H1 (cell line): ENCODE results near the gene SPAG17. TPM values are rescaled to one million over a fixed set of nuclear protein-coding genes. Genes with fewer than 3 reads are reported as not detected.

Source experiments
- CTCF ChIA-PET: fragments of 300-600 bp; sonication (Branson Sonifier 250); formaldehyde crosslinking; loops from one replicate; lab custom pipeline; 2021; ENCODE audit not compliant: partially characterized antibody; lab: Charles Lee
- POLR2A ChIA-PET: fragments of 300-600 bp; sonication (Branson Sonifier 250); formaldehyde crosslinking; loops from one replicate; lab custom pipeline; 2021; ENCODE audit warnings: inconsistent platforms; ENCODE audit not compliant: partially characterized antibody; lab: Charles Lee
- DNase-seq, 2 experiments: peaks; one replicate each; pipeline versions ENCODE4 v3.0.0 to v3.0.0-alpha.2; 2010 to 2022; ENCODE audit warnings: low spot score in 2 of 2, low read depth in 1 of 2, mixed read lengths in 1 of 2
- FAIRE-seq: peaks from 2 replicates; lab custom pipeline; 2011; peaks lifted over from hg19 to GRCh38; lab: Jason Lieb, UNC
- H2AFZ ChIP-seq: 2 replicates; pipeline ENCODE4 v1.8.1; 2012; ENCODE audit warnings: low read length, inconsistent platforms
- H2AK5ac ChIP-seq: 2 replicates; pipeline ENCODE4 v1.6.1; 2013; ENCODE audit warnings: low read depth, low read length
- H2BK120ac ChIP-seq: replicated peaks from 2 replicates; pipeline ENCODE3; 2013; ENCODE audit warnings: low read depth, low read length, inconsistent platforms
- H2BK12ac ChIP-seq: 2 replicates; pipeline ENCODE4 v1.6.1; 2013; ENCODE audit warnings: low read depth, low read length
- H2BK15ac ChIP-seq: 2 replicates; pipeline ENCODE4 v1.6.1; 2013; ENCODE audit warnings: low read length
- H2BK20ac ChIP-seq: 2 replicates; pipeline ENCODE4 v1.6.1; 2013; ENCODE audit warnings: low read length
- H2BK5ac ChIP-seq: 2 replicates; pipeline ENCODE4 v1.6.1; 2013; ENCODE audit warnings: low read depth, low read length
- H3K14ac ChIP-seq: 2 replicates; pipeline ENCODE4 v1.6.1; 2013; ENCODE audit warnings: inconsistent platforms; ENCODE audit not compliant: insufficient read length
- H3K18ac ChIP-seq: 2 replicates; pipeline ENCODE4 v1.6.1; 2013; ENCODE audit warnings: low read length; ENCODE audit errors: extremely low read depth
- H3K23ac ChIP-seq: 2 replicates; pipeline ENCODE4 v1.6.1; 2013; ENCODE audit warnings: inconsistent platforms; ENCODE audit not compliant: insufficient read length
- H3K23me2 ChIP-seq: 2 replicates; pipeline ENCODE4 v1.6.1; 2013; ENCODE audit warnings: low read depth, low read length
- H3K27ac ChIP-seq: 2 replicates; pipeline ENCODE4 v1.6.1; 2011; ENCODE audit warnings: low read depth, low read length, inconsistent platforms
- H3K27me3 ChIP-seq, 4 experiments: replicated peaks in 1 of 4; 1 replicate in 1 of 4; 2 replicates in 3 of 4; pipeline versions ENCODE4 v1.6.1 to v1.8.1; 2011 to 2013; ENCODE audit warnings: low read length in 3 of 4, mild to moderate bottlenecking in 3 of 4, inconsistent platforms in 2 of 4, mixed read lengths in 2 of 4, moderate library complexity in 1 of 4; ENCODE audit not compliant: control insufficient read depth in 3 of 4, insufficient read depth in 3 of 4; ENCODE audit errors: extremely low read depth in 1 of 4
- H3K36me3 ChIP-seq, 4 experiments: 2 replicates each; pipeline versions ENCODE4 v1.6.1 to v1.8.1; 2011 to 2013; ENCODE audit warnings: mild to moderate bottlenecking in 4 of 4, low read length in 3 of 4, moderate library complexity in 2 of 4, control low read depth in 1 of 4, inconsistent platforms in 1 of 4; ENCODE audit not compliant: insufficient read depth in 4 of 4, control insufficient read depth in 2 of 4
- H3K4ac ChIP-seq: replicated peaks from 2 replicates; pipeline ENCODE3; 2013; ENCODE audit warnings: low read length, low read depth, mixed read lengths, inconsistent platforms; ENCODE audit not compliant: insufficient read length
- H3K4me1 ChIP-seq, 4 experiments: replicated peaks in 1 of 4; 1 replicate in 1 of 4; 2 replicates in 3 of 4; pipeline versions ENCODE4 v1.6.1 to v1.8.1; 2011 to 2013; ENCODE audit warnings: low read length in 3 of 4, inconsistent platforms in 2 of 4, mixed read lengths in 1 of 4; ENCODE audit not compliant: insufficient read depth in 4 of 4, control insufficient read depth in 3 of 4
- H3K4me2 ChIP-seq, 2 experiments: 2 replicates each; pipeline versions ENCODE4 v1.6.1 to v1.8.1; 2011 to 2013; ENCODE audit warnings: low read depth in 2 of 2, low read length in 2 of 2, control low read depth in 1 of 2, inconsistent platforms in 1 of 2, mild to moderate bottlenecking in 1 of 2; ENCODE audit not compliant: insufficient read depth in 1 of 2
- H3K4me3 ChIP-seq, 4 experiments: fragments of 200-600, 300-600 bp in 1 of 4; sonication (generic), shearing (Covaris generic), sonication (Bioruptor Twin) in 1 of 4; 2 replicates each; pipeline versions ENCODE4 v1.5.1 to v1.8.1; 2011 to 2016; ENCODE audit warnings: low read length in 4 of 4, low read depth in 3 of 4, control low read depth in 2 of 4, inconsistent platforms in 2 of 4, mild to moderate bottlenecking in 2 of 4, mixed read lengths in 1 of 4, moderate library complexity in 1 of 4; ENCODE audit not compliant: insufficient read depth in 2 of 4; ENCODE audit errors: extremely low read depth in 1 of 4
- H3K56ac ChIP-seq: replicated peaks from 2 replicates; pipeline ENCODE3; 2013; ENCODE audit warnings: low read depth, mild to moderate bottlenecking, mixed read lengths, low read length, inconsistent platforms; ENCODE audit not compliant: insufficient read length
- H3K79me1 ChIP-seq: 2 replicates; pipeline ENCODE4 v1.6.1; 2013; ENCODE audit warnings: low read depth, low read length, control low read depth
- H3K79me2 ChIP-seq, 2 experiments: 2 replicates each; pipeline versions ENCODE4 v1.6.1 to v1.8.1; 2012 to 2013; ENCODE audit warnings: low read length in 2 of 2, mild to moderate bottlenecking in 2 of 2, inconsistent platforms in 1 of 2; ENCODE audit not compliant: insufficient read depth in 2 of 2, control insufficient read depth in 1 of 2
- H3K9ac ChIP-seq, 4 experiments: replicated peaks in 1 of 4; 1 replicate in 1 of 4; 2 replicates in 3 of 4; pipeline versions ENCODE4 v1.6.1 to v1.8.1; 2011 to 2013; ENCODE audit warnings: low read depth in 3 of 4, low read length in 3 of 4, control low read depth in 2 of 4, mild to moderate bottlenecking in 2 of 4, moderate library complexity in 2 of 4, inconsistent platforms in 1 of 4; ENCODE audit errors: extremely low read depth in 1 of 4
- H3K9me3 ChIP-seq, 2 experiments: 2 replicates each; pipeline versions ENCODE4 v1.6.1 to v1.8.1; 2012 to 2013; ENCODE audit warnings: mild to moderate bottlenecking in 2 of 2, moderate library complexity in 2 of 2, control low read depth in 1 of 2, inconsistent platforms in 1 of 2, low read depth in 1 of 2, low read length in 1 of 2, mixed read lengths in 1 of 2; ENCODE audit not compliant: insufficient read depth in 2 of 2
- H4K20me1 ChIP-seq, 2 experiments: replicated peaks in 1 of 2; 2 replicates each; pipeline versions ENCODE3 to v1.8.1; 2011 to 2013; ENCODE audit warnings: inconsistent platforms in 2 of 2, low read length in 2 of 2, mild to moderate bottlenecking in 1 of 2; ENCODE audit not compliant: insufficient read depth in 2 of 2, control insufficient read depth in 1 of 2
- H4K5ac ChIP-seq: 2 replicates; pipeline ENCODE4 v1.6.1; 2013; ENCODE audit warnings: low read length, low read depth, mixed read lengths, inconsistent platforms; ENCODE audit not compliant: insufficient read length
- H4K8ac ChIP-seq: 2 replicates; pipeline ENCODE4 v1.8.0; 2013; ENCODE audit warnings: mild to moderate bottlenecking, moderate library complexity, low read length, inconsistent platforms; ENCODE audit not compliant: insufficient read depth; ENCODE audit errors: extremely low read depth
- H4K91ac ChIP-seq: replicated peaks from 2 replicates; pipeline ENCODE3; 2013; ENCODE audit warnings: low read length, mixed read lengths, inconsistent platforms; ENCODE audit not compliant: insufficient read length
- CTBP2 ChIP-seq: IDR thresholded peaks from 2 replicates; pipeline ENCODE4 v1.7.0; 2011; ENCODE audit warnings: borderline replicate concordance, mild to moderate bottlenecking, moderate library complexity, mixed read lengths, low read length; ENCODE audit not compliant: insufficient read depth, insufficient read length
- KDM5A ChIP-seq: fragments of 200-600 bp; IDR thresholded peaks from 2 replicates; pipeline ENCODE4 v1.7.1; 2012; ENCODE audit warnings: mild to moderate bottlenecking, low read length, inconsistent platforms, mixed read lengths
- NANOG ChIP-seq: IDR thresholded peaks from 2 replicates; pipeline ENCODE4 v1.6.1; 2011; ENCODE audit warnings: low read length, low read depth, mild to moderate bottlenecking, inconsistent platforms; ENCODE audit not compliant: insufficient read depth, poor library complexity, severe bottlenecking
- SAP30 ChIP-seq: fragments of 300-600 bp; sonication (generic); IDR thresholded peaks from 2 replicates; pipeline ENCODE4 v1.7.1; 2012; ENCODE audit warnings: low read length, moderate library complexity, mild to moderate bottlenecking, inconsistent platforms; ENCODE audit not compliant: insufficient read depth, insufficient replicate concordance
- SIRT6 ChIP-seq: IDR thresholded peaks from one replicate; pipeline ENCODE4 v1.7.1; 2012; ENCODE audit warnings: low read length, inconsistent platforms
- WGBS, 2 experiments: shearing (Covaris generic) in 1 of 2; methylation state at CpG; one replicate each; pipeline versions ENCODE4 v1.1.6 to v1.1.7; 2013 to 2015; ENCODE audit warnings: low lambda C conversion rate in 2 of 2, mixed read lengths in 2 of 2, inconsistent platforms in 1 of 2, low coverage in 1 of 2, missing lambda C conversion rate in 1 of 2; ENCODE audit not compliant: insufficient replicate concordance in 2 of 2, insufficient coverage in 1 of 2, insufficient read length in 1 of 2; ENCODE audit errors: extremely low coverage in 1 of 2, missing lambda C conversion rate in 1 of 2; 5-methylcytosine and 5-hydroxymethylcytosine counted together
- polyA plus RNA-seq, 7 experiments: library from polyadenylated mRNA; depleted of rRNA in 3 of 7; stranded (reverse) in 5 of 7; unstranded in 2 of 7; fragments of >200 nt in 5 of 7; fragments of 200-250 nt in 2 of 7; gene quantifications; 1 replicate in 5 of 7; 2 replicates in 1 of 7; 4 replicates in 1 of 7; pipeline versions ENCODE4 v1.2.1 to v1.2.3, GENCODE V29; 2011 to 2013; ENCODE audit warnings: missing spikeins in 2 of 7, mixed read lengths in 2 of 7
- total RNA-seq: library from RNA; stranded (reverse); fragmentation: NEBNext Ultra II Directional; extraction: Animal tissue kit (Norgen Biotek cat#: 25700); gene quantifications from 2 replicates; pipeline ENCODE4 v1.2.1, GENCODE V29; 2021

Gene SPAG17
- total and polyA plus RNA-seq, 2 of the 8 experiments (the other 6 are each of a cell fraction or from before 2014, with no cell fraction given): 0.56 to 0.62 TPM

DNA sequence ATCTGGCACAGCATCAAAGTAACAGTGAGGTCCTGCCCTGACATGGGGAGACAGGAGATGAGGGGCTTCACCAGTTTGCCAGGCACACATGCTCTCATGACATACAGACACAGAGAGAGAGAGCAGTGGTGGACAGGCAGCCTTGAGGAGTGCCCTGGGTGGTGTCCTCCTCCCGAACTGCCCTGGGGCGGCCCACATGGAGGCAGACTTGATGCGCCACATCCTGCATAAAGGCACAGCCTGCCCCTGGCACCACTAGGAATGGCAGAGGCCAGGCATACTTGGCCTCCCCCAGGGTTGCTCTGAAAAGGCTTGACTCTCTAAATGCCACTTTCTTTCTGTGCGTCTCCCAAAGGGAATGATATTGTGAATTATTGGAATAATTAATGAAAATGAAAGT lies 67.5 kb downstream of the SPAG17 start:
- Histone ChIP-seq H2BK5ac (no peak overlapping the region), H4K8ac (no peak overlapping the region), H3K9me3 (no peaks in the 10 kb centered on the region)
- TF ChIP-seq NANOG (no peak), SAP30 (no peak), KDM5A (no peak), SIRT6 (no peak), CTBP2 (no peak)
- TF ChIP-seq, all 59 proteins: peak for 0
- Histone ChIP-seq H2BK15ac (no peak overlapping the region), H3K56ac (no peak overlapping the region), H4K91ac (no peak overlapping the region), H3K23ac (no peak overlapping the region), H3K4me2 (no peak overlapping the region), H2AK5ac (no peak overlapping the region), H3K27ac (no peak overlapping the region), H3K9ac (no peak overlapping the region), H3K4me3 (no peak overlapping the region), H3K79me1 (no peaks in the 10 kb centered on the region), H3K79me2 (no peaks in the 10 kb centered on the region), H3K14ac (no peak overlapping the region), H3K4me1 (0 out of 7 replicates have a peak, but pooled peaks cover 0 to 3% (median 0%) of the 10 kb centered on the region in 4 experiments), H3K4ac (no peak overlapping the region), H2BK20ac (no peak overlapping the region), H2AFZ (no peak overlapping the region), H2BK12ac (no peak overlapping the region), H4K5ac (no peak overlapping the region), H3K23me2 (no peaks in the 10 kb centered on the region), H4K20me1 (no peaks in the 10 kb centered on the region), H3K27me3 (no peaks in the 10 kb centered on the region), H3K36me3 (no peaks in the 10 kb centered on the region), H2BK120ac (no peak overlapping the region), H3K18ac (no peak overlapping the region)
- no peak for FAIRE-seq
- no peak for DNase-seq
- 94% methylated on average over 4 of the region's 4 CpGs; no CpG with 5 or more reads in 1 of the 2 experiments for WGBS, 2 experiments
- ChIA-PET CTCF (interaction anchor here (0.8 kb wide), 1 partner anchor 1200 kb away, joined by 3 read pairs; no protein-coding TSS in a partner anchor), POLR2A (no interaction called here)
